ENCODE measurements around the gene GAB3. TPM values are rescaled to one million over a fixed set of nuclear protein-coding genes. Genes with fewer than 3 reads are reported as not detected.

The GAB3 gene
- total and polyA plus RNA-seq, 9 of the 15 experiments (the other 6 are each of a cell fraction or from before 2014, with no cell fraction given), result 16.1 to 31.4 (median 20.2) TPM

Small RNAs within 50 kb of the gene (small RNA-seq; reads per million reads assigned to genes)
- not detected for gene SNORA36A

Other genes with a start within 250 kb of the GAB3 start
Only the 7 nearest of the 10 such genes appear.
- 0.32 TPM in 1 of 2 replicates, not detected in the other for gene CTAG1A, start 165.9 kb downstream of the GAB3 start, total RNA-seq (2014; rRNA removed)
- not detected in 2 replicates for gene CTAG1A, start 165.9 kb downstream of the GAB3 start, total RNA-seq (2014; rRNA removed; fragmentation: Illumina TruSeq; extraction: Trizol)
- not detected in 2 replicates for gene CTAG1A, start 165.9 kb downstream of the GAB3 start, total RNA-seq (2015; rRNA removed; fragmentation: Illumina TruSeq; extraction: Trizol)
- gene CTAG1A, start 165.9 kb downstream of the GAB3 start, total RNA-seq (2021), result not detected in 2 replicates
- gene CTAG1A, start 165.9 kb downstream of the GAB3 start, polyA plus RNA-seq (2011; rRNA removed), result 0.12 TPM in 1 of 2 replicates, not detected in the other
- not detected in 2 replicates for gene CTAG1A, start 165.9 kb downstream of the GAB3 start, polyA plus RNA-seq (2014; fragmentation: Illumina TruSeq; extraction: Trizol)
- not detected for gene CTAG1A, start 165.9 kb downstream of the GAB3 start, polyA plus RNA-seq (2014; fragmentation: Nextera tagmentation; extraction: Ambion mirVana)
- gene CTAG1A, start 165.9 kb downstream of the GAB3 start, polyA plus RNA-seq (2014; rRNA removed), result not detected in 2 replicates
- gene CTAG1B, start 131.8 kb downstream of the GAB3 start, total RNA-seq (2014; rRNA removed), result not detected in 2 replicates
- not detected in 2 replicates for gene CTAG1B, start 131.8 kb downstream of the GAB3 start, total RNA-seq (2014; rRNA removed; fragmentation: Illumina TruSeq; extraction: Trizol)
- gene CTAG1B, start 131.8 kb downstream of the GAB3 start, total RNA-seq (2015; rRNA removed; fragmentation: Illumina TruSeq; extraction: Trizol), result not detected in 2 replicates
- not detected in 2 replicates for gene CTAG1B, start 131.8 kb downstream of the GAB3 start, total RNA-seq (2021)
- gene CTAG1B, start 131.8 kb downstream of the GAB3 start, polyA plus RNA-seq (2011; rRNA removed), result not detected in 2 replicates
- gene CTAG1B, start 131.8 kb downstream of the GAB3 start, polyA plus RNA-seq (2014; fragmentation: Illumina TruSeq; extraction: Trizol), result not detected in 2 replicates
- not detected for gene CTAG1B, start 131.8 kb downstream of the GAB3 start, polyA plus RNA-seq (2014; fragmentation: Nextera tagmentation; extraction: Ambion mirVana)
- gene CTAG1B, start 131.8 kb downstream of the GAB3 start, polyA plus RNA-seq (2014; rRNA removed), result not detected in 2 replicates
- gene CTAG2, start 97.5 kb downstream of the GAB3 start, total RNA-seq (2014; rRNA removed), result 63.0 and 68.5 TPM in 2 replicates
- 4.1 and 8.2 TPM in 2 replicates for gene CTAG2, start 97.5 kb downstream of the GAB3 start, total RNA-seq (2014; rRNA removed; fragmentation: Illumina TruSeq; extraction: Trizol)
- gene CTAG2, start 97.5 kb downstream of the GAB3 start, total RNA-seq (2015; rRNA removed; fragmentation: Illumina TruSeq; extraction: Trizol), result 18.8 and 21.0 TPM in 2 replicates
- 36.0 and 38.0 TPM in 2 replicates for gene CTAG2, start 97.5 kb downstream of the GAB3 start, total RNA-seq (2021)
- gene CTAG2, start 97.5 kb downstream of the GAB3 start, polyA plus RNA-seq (2011; rRNA removed), result 26.1 and 117 TPM in 2 replicates
- gene CTAG2, start 97.5 kb downstream of the GAB3 start, polyA plus RNA-seq (2014; fragmentation: Illumina TruSeq; extraction: Trizol), result 9.1 and 15.1 TPM in 2 replicates
- gene CTAG2, start 97.5 kb downstream of the GAB3 start, polyA plus RNA-seq (2014; fragmentation: Nextera tagmentation; extraction: Ambion mirVana), result 1 to 10 TPM; 1.7 to 2.1 TPM
- 54.7 and 56.0 TPM in 2 replicates for gene CTAG2, start 97.5 kb downstream of the GAB3 start, polyA plus RNA-seq (2014; rRNA removed)
- gene DKC1, start 11.8 kb upstream of the GAB3 start, total RNA-seq (2014; rRNA removed), result 160 and 212 TPM in 2 replicates
- 208 and 229 TPM in 2 replicates for gene DKC1, start 11.8 kb upstream of the GAB3 start, total RNA-seq (2014; rRNA removed; fragmentation: Illumina TruSeq; extraction: Trizol)
- 239 and 241 TPM in 2 replicates for gene DKC1, start 11.8 kb upstream of the GAB3 start, total RNA-seq (2015; rRNA removed; fragmentation: Illumina TruSeq; extraction: Trizol)
- gene DKC1, start 11.8 kb upstream of the GAB3 start, total RNA-seq (2021), result 191 and 205 TPM in 2 replicates
- 210 and 219 TPM in 2 replicates for gene DKC1, start 11.8 kb upstream of the GAB3 start, polyA plus RNA-seq (2011; rRNA removed)
- 250 and 260 TPM in 2 replicates for gene DKC1, start 11.8 kb upstream of the GAB3 start, polyA plus RNA-seq (2014; fragmentation: Illumina TruSeq; extraction: Trizol)
- 100 to 1,000 TPM; 209 to 313 TPM for gene DKC1, start 11.8 kb upstream of the GAB3 start, polyA plus RNA-seq (2014; fragmentation: Nextera tagmentation; extraction: Ambion mirVana)
- gene DKC1, start 11.8 kb upstream of the GAB3 start, polyA plus RNA-seq (2014; rRNA removed), result 217 and 230 TPM in 2 replicates
- gene MPP1, start 54.4 kb upstream of the GAB3 start, total RNA-seq (2014; rRNA removed), result 276 and 289 TPM in 2 replicates
- 267 and 280 TPM in 2 replicates for gene MPP1, start 54.4 kb upstream of the GAB3 start, total RNA-seq (2014; rRNA removed; fragmentation: Illumina TruSeq; extraction: Trizol)
- 220 and 227 TPM in 2 replicates for gene MPP1, start 54.4 kb upstream of the GAB3 start, total RNA-seq (2015; rRNA removed; fragmentation: Illumina TruSeq; extraction: Trizol)
- gene MPP1, start 54.4 kb upstream of the GAB3 start, total RNA-seq (2021), result 290 and 305 TPM in 2 replicates
- gene MPP1, start 54.4 kb upstream of the GAB3 start, polyA plus RNA-seq (2011; rRNA removed), result 354 and 391 TPM in 2 replicates
- gene MPP1, start 54.4 kb upstream of the GAB3 start, polyA plus RNA-seq (2014; fragmentation: Illumina TruSeq; extraction: Trizol), result 339 and 395 TPM in 2 replicates
- gene MPP1, start 54.4 kb upstream of the GAB3 start, polyA plus RNA-seq (2014; fragmentation: Nextera tagmentation; extraction: Ambion mirVana), result 100 to 1,000 TPM; 271 to 305 TPM
- gene MPP1, start 54.4 kb upstream of the GAB3 start, polyA plus RNA-seq (2014; rRNA removed), result 283 and 336 TPM in 2 replicates
- not detected in 2 replicates for gene SMIM9, start 83.6 kb upstream of the GAB3 start, total RNA-seq (2014; rRNA removed)
- gene SMIM9, start 83.6 kb upstream of the GAB3 start, total RNA-seq (2014; rRNA removed; fragmentation: Illumina TruSeq; extraction: Trizol), result not detected in 2 replicates
- gene SMIM9, start 83.6 kb upstream of the GAB3 start, total RNA-seq (2015; rRNA removed; fragmentation: Illumina TruSeq; extraction: Trizol), result not detected in 2 replicates
- not detected in 2 replicates for gene SMIM9, start 83.6 kb upstream of the GAB3 start, total RNA-seq (2021)
- not detected in 2 replicates for gene SMIM9, start 83.6 kb upstream of the GAB3 start, polyA plus RNA-seq (2011; rRNA removed)
- gene SMIM9, start 83.6 kb upstream of the GAB3 start, polyA plus RNA-seq (2014; fragmentation: Illumina TruSeq; extraction: Trizol), result not detected in 2 replicates
- under 1 TPM in 1 of 2 experiments, not detected in 1; 0.08 TPM for gene SMIM9, start 83.6 kb upstream of the GAB3 start, polyA plus RNA-seq (2014; fragmentation: Nextera tagmentation; extraction: Ambion mirVana)
- not detected in 2 replicates for gene SMIM9, start 83.6 kb upstream of the GAB3 start, polyA plus RNA-seq (2014; rRNA removed)
- not detected in 2 replicates for gene F8A1, start 135.3 kb upstream of the GAB3 start, total RNA-seq (2014; rRNA removed)
- gene F8A1, start 135.3 kb upstream of the GAB3 start, total RNA-seq (2014; rRNA removed; fragmentation: Illumina TruSeq; extraction: Trizol), result not detected in 2 replicates
- gene F8A1, start 135.3 kb upstream of the GAB3 start, total RNA-seq (2015; rRNA removed; fragmentation: Illumina TruSeq; extraction: Trizol), result 0.11 TPM in 1 of 2 replicates, not detected in the other
- 0.27 TPM in 1 of 2 replicates, not detected in the other for gene F8A1, start 135.3 kb upstream of the GAB3 start, total RNA-seq (2021)
- not detected in 2 replicates for gene F8A1, start 135.3 kb upstream of the GAB3 start, polyA plus RNA-seq (2011; rRNA removed)
- 0.08 TPM in 1 of 2 replicates, not detected in the other for gene F8A1, start 135.3 kb upstream of the GAB3 start, polyA plus RNA-seq (2014; fragmentation: Illumina TruSeq; extraction: Trizol)
- not detected for gene F8A1, start 135.3 kb upstream of the GAB3 start, polyA plus RNA-seq (2014; fragmentation: Nextera tagmentation; extraction: Ambion mirVana)
- not detected in 2 replicates for gene F8A1, start 135.3 kb upstream of the GAB3 start, polyA plus RNA-seq (2014; rRNA removed)

Data from K562 (cell line).